LNCAP (cell line): ENCODE data around the gene RIPOR1.

Source experiments
- TF ChIP-seq, protein P1 (sequence below): fragments of 450-650 bp; IDR thresholded peaks from 2 replicates; pipeline ENCODE4 v1.5.1; 2017; ENCODE audit warnings: mild to moderate bottlenecking

RIPOR1 gene, protein sequence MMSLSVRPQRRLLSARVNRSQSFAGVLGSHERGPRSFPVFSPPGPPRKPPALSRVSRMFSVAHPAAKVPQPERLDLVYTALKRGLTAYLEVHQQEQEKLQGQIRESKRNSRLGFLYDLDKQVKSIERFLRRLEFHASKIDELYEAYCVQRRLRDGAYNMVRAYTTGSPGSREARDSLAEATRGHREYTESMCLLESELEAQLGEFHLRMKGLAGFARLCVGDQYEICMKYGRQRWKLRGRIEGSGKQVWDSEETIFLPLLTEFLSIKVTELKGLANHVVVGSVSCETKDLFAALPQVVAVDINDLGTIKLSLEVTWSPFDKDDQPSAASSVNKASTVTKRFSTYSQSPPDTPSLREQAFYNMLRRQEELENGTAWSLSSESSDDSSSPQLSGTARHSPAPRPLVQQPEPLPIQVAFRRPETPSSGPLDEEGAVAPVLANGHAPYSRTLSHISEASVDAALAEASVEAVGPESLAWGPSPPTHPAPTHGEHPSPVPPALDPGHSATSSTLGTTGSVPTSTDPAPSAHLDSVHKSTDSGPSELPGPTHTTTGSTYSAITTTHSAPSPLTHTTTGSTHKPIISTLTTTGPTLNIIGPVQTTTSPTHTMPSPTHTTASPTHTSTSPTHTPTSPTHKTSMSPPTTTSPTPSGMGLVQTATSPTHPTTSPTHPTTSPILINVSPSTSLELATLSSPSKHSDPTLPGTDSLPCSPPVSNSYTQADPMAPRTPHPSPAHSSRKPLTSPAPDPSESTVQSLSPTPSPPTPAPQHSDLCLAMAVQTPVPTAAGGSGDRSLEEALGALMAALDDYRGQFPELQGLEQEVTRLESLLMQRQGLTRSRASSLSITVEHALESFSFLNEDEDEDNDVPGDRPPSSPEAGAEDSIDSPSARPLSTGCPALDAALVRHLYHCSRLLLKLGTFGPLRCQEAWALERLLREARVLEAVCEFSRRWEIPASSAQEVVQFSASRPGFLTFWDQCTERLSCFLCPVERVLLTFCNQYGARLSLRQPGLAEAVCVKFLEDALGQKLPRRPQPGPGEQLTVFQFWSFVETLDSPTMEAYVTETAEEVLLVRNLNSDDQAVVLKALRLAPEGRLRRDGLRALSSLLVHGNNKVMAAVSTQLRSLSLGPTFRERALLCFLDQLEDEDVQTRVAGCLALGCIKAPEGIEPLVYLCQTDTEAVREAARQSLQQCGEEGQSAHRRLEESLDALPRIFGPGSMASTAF

DNA sequence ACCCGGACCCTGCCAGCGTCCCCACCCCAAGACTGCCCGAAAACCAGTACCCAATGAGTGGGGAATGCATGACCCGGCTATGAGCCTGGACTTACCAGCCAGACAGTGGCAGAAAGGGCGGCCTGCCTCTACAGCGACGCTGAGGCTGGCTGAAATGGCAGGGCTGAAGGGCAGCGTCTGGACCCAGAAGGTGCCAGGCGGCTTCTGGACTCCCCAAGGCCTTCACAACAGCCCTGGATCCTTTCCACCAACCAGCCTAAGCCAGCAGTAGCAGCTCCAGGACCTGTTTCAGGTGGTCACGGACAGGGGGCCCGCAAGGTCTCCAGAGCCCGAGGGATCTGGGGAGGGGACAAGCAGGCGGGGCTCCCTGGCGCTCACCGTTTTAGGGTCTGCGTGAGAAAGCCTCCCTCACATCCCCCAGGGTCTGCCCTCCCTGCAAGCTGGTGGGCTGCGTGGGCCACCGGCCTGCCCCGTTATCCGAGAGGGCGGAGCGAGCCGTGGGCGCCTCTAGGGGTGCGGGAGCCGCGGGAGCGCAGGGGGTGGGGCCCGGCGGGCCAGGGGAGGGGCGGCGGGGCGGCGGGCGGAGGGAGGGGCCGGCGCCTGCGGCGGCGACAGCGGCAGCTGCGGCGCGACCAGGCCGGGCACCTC, at the start of gene RIPOR1:
TSS of gene RIPOR1 (plus strand) at position 608 of the 648 bp plus-strand sequence. CDS start 9,618 bp downstream, outside the sequence.
- TF ChIP-seq, protein P1, sequence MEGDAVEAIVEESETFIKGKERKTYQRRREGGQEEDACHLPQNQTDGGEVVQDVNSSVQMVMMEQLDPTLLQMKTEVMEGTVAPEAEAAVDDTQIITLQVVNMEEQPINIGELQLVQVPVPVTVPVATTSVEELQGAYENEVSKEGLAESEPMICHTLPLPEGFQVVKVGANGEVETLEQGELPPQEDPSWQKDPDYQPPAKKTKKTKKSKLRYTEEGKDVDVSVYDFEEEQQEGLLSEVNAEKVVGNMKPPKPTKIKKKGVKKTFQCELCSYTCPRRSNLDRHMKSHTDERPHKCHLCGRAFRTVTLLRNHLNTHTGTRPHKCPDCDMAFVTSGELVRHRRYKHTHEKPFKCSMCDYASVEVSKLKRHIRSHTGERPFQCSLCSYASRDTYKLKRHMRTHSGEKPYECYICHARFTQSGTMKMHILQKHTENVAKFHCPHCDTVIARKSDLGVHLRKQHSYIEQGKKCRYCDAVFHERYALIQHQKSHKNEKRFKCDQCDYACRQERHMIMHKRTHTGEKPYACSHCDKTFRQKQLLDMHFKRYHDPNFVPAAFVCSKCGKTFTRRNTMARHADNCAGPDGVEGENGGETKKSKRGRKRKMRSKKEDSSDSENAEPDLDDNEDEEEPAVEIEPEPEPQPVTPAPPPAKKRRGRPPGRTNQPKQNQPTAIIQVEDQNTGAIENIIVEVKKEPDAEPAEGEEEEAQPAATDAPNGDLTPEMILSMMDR: no peak

DNA sequence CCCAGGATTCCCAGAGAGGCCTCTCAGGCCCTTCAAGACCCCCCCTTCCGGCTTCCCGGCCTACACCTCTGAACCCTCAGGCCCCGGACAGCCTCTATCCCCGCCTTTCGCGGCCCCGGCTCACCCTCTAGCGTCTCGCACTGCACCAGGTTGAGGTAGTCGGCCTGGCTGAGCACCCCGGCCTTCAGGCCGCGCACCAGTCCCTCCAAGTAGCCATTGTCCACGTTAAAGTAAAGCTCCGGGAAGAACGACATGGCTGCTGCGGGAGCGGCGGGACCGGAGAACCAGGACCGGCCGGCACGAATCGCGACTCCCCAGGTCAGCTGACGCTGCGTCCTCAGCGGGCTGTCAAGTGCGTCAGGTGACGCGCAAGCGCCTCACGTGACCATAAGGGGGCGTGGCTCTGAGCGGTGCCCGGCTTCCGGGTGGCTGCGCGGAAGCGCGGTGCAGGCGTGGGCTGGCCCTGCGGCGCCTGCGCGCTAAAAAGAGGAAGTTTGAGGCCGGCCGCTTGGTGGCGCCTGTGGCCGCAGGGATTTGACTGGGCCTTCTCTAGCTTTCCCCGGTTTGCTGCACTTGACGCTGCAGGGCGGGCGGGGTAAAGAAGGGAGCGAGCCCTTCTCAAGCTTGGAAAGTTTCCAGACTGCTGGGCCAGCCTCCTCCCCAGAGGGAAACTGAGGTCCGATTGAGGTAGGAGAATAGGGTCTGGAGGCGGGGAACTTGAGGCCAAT, 47.6 kb upstream of the RIPOR1 start, which contains the start of gene ATP6V0D1:
TSS of gene ATP6V0D1 (minus strand) at position 325 of the 728 bp plus-strand sequence. CDS start at position 254, 71 bp downstream.
- TF ChIP-seq, protein P1: peak; percentile 87

DNA sequence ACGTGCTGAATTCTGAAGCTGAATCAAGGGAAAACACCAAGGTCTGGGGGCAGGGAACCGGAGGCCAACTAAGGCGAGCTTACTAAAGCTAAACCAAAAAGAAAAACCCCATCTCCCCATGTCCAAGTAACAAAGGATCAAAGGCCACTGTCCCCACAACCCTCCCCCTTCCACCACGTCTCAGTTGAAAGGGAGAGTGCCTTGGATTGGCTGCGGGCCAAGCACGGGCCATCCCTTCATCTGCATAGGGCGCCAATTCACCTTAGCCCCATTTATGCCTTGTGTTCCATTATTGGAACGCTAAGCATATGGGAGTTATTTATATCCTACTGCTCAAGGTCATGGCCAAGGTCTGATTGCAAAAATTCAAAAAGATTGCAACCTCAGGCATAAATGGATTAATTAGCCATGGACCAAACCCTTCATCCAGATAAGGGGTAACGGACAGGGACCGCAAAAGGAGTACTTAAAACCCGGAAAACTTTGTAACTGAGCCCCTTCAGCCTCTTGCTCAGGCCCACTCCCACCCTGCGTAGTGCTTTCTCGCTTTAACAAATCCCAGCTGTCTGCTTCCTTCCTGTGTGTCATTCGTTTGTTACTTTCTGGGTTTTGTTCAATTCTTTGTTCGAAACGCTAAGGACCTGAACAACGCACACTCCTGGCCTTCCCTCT, 46.9 kb upstream of the RIPOR1 start:
- TF ChIP-seq, protein P1: no peak

DNA sequence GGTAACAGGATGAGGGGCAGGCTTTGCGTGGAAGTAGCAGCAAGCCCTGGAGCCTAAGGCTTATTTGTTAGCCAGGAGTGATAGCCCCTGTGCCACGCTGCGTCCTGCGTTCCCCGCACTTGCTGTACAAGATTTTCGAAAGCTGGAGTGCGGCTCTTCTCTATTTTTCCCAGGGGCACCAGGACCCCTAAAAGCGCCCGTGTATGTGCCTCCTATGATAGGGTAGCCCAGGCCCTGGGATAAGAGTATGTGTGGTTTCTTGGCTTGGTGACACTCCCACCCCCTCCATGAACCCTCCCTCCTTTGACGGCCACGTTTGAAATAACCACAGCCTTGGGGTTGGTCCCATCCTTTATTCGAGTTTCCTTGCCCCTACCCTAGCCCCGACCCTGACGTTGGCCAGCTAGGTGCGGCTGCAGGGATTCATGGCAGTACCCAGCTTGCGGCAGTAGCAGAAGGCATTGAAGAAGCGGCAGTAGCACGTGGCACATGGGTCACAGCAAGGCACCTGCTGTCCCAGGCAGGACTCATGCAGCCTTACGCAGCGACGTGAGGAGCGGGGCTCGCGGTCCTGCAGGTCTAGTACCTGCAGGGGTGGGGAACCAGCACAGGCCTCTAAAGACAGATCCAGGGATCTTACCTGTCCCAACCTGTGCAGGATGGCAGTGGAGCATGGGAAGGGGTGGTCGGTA, 46.2 kb upstream of the RIPOR1 start:
- TF ChIP-seq, protein P1: no peak

DNA sequence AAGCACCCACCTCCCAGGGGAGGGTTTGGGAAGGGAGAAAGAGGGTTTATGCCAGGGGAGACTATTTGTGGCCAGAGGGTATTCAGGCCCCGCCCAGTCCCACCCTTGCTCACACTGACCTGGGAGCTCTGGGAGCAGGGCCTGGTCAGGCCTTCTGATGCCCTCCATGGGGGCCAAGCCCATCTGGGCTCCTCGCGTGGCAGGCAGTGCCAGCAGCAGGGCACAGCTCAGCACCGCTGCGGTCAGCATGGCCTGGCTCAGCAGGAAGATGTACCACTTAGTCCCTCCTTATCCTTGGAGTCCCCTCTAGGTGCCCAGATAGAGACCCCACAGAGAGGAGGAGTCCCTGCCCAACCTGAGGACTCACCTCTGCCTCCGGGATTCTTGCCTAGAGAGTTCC, 45.5 kb upstream of the RIPOR1 start, which contains the start of gene AGRP:
TSS of gene AGRP (minus strand) at position 398 of the 400 bp plus-strand sequence. CDS start at position 249, 149 bp downstream.
- TF ChIP-seq, protein P1: no peak
